ENCODE results near the gene CHTOP.
"Not testable (repeated sequence)": the region's sequence is repeated elsewhere in the genome, so short reads cannot be mapped to it uniquely, and the experiment has no call there.

GRCh38 chr1:153588033-153588432 lies 45.8 kb upstream of the CHTOP start:
- TF ChIP-seq, protein P1, sequence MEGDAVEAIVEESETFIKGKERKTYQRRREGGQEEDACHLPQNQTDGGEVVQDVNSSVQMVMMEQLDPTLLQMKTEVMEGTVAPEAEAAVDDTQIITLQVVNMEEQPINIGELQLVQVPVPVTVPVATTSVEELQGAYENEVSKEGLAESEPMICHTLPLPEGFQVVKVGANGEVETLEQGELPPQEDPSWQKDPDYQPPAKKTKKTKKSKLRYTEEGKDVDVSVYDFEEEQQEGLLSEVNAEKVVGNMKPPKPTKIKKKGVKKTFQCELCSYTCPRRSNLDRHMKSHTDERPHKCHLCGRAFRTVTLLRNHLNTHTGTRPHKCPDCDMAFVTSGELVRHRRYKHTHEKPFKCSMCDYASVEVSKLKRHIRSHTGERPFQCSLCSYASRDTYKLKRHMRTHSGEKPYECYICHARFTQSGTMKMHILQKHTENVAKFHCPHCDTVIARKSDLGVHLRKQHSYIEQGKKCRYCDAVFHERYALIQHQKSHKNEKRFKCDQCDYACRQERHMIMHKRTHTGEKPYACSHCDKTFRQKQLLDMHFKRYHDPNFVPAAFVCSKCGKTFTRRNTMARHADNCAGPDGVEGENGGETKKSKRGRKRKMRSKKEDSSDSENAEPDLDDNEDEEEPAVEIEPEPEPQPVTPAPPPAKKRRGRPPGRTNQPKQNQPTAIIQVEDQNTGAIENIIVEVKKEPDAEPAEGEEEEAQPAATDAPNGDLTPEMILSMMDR (conservative IDR thresholded peaks at IDR 0.05) = not testable (repeated sequence)
- not testable (repeated sequence) for TF ChIP-seq EZH2 (IDR thresholded peaks at IDR 0.05; ENCODE audit: low read depth)

Measured in PC-9 (cell line).